ENCODE data around the gene CPT2.

DNA sequence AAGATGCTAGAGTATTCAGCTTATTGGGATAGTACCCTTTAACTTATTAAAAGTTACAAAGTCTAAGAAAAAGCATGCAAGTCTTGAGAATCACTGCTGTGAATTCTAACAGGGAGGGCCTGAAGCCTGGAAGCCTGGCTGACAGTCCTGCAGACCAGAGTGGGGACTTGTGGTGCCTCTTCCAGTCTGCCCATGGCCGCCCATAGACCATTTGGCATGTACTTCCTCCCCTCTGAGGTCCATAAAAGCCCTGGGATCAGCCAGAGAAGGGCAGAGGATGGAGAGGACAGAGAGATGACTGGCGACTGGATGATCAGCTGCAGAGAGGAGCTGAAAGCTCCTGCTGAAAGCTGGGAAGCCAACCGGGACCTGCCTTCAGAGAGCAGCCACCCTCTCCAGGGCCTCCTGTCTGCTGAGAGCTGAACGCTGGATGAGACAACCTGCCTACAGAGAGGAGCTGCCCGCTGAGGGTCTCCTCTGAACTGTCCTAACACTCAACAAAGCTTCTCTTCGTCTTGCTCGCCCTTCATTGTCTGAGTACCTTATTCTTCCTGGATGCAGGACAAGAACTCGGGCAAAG lies 41.7 kb upstream of the CPT2 start:
- TF ChIP-seq, protein P1, sequence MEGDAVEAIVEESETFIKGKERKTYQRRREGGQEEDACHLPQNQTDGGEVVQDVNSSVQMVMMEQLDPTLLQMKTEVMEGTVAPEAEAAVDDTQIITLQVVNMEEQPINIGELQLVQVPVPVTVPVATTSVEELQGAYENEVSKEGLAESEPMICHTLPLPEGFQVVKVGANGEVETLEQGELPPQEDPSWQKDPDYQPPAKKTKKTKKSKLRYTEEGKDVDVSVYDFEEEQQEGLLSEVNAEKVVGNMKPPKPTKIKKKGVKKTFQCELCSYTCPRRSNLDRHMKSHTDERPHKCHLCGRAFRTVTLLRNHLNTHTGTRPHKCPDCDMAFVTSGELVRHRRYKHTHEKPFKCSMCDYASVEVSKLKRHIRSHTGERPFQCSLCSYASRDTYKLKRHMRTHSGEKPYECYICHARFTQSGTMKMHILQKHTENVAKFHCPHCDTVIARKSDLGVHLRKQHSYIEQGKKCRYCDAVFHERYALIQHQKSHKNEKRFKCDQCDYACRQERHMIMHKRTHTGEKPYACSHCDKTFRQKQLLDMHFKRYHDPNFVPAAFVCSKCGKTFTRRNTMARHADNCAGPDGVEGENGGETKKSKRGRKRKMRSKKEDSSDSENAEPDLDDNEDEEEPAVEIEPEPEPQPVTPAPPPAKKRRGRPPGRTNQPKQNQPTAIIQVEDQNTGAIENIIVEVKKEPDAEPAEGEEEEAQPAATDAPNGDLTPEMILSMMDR (conservative IDR thresholded peaks at IDR 0.05; ENCODE audit: low read depth, low read length) = no peak
- TF ChIP-seq EZH2 (IDR thresholded peaks at IDR 0.05; ENCODE audit: borderline replicate concordance, low read depth, low read length, poor library complexity, severe bottlenecking) = no peak
